Caco-2 (cell line): ENCODE data around the gene NIPSNAP2. TPM values are rescaled to one million over a fixed set of nuclear protein-coding genes. Genes with fewer than 3 reads are reported as not detected.

Experiments
- BruUV-seq: library from RNA; stranded (reverse); fragments of 400-500 nt; replicated peaks from 2 replicates; lab custom pipeline; 2021; lab: Mats Ljungman, UMichigan
- CTCF ChIA-PET: fragments of 300-600 bp; sonication (Branson Sonifier 250); formaldehyde crosslinking; loops from one replicate; lab custom pipeline; 2022; ENCODE audit warnings: antibody characterized with exemption; lab: Charles Lee
- POLR2A ChIA-PET: fragments of 300-600 bp; sonication (Branson Sonifier 250); formaldehyde crosslinking; loops from one replicate; lab custom pipeline; 2022; ENCODE audit warnings: antibody characterized with exemption; lab: Charles Lee
- DNase-seq, 2 experiments: peaks; one replicate each; pipeline versions ENCODE4 v3.0.0 to v3.0.0-alpha.2; 2020 to 2022
- H3K27me3 ChIP-seq: replicated peaks from 2 replicates; pipeline ENCODE4 v1.6.0; 2011; ENCODE audit warnings: low read length; ENCODE audit not compliant: control insufficient read depth, insufficient read depth
- H3K36me3 ChIP-seq: 2 replicates; pipeline ENCODE4 v1.5.1; 2011; ENCODE audit warnings: low read length; ENCODE audit not compliant: control insufficient read depth, insufficient read depth
- H3K4me1 ChIP-seq: fragments of 250-450 bp; sonication (Bioruptor Pico); 2 replicates; pipeline ENCODE4 v1.5.1; 2020; ENCODE audit warnings: mild to moderate bottlenecking
- H3K4me3 ChIP-seq: 2 replicates; pipeline ENCODE4 v1.5.1; 2011; ENCODE audit warnings: low read depth, mild to moderate bottlenecking, control low read depth, low read length
- H3K9me3 ChIP-seq: fragments of 250-450 bp; sonication (Bioruptor Pico); 2 replicates; pipeline ENCODE4 v1.5.1; 2020; ENCODE audit warnings: mild to moderate bottlenecking, moderate library complexity
- H3K27ac Mint-ChIP-seq: one replicate; pipeline ENCODE4 v1.8.0; 2022; ENCODE audit warnings: mixed read lengths; ENCODE audit not compliant: unreplicated experiment
- H3K27me3 Mint-ChIP-seq: one replicate; pipeline ENCODE4 v1.8.0; 2022; ENCODE audit warnings: mixed read lengths; ENCODE audit not compliant: insufficient read depth, unreplicated experiment
- H3K36me3 Mint-ChIP-seq: one replicate; pipeline ENCODE4 v1.8.0; 2022; ENCODE audit warnings: mild to moderate bottlenecking, mixed read lengths; ENCODE audit not compliant: insufficient read depth, unreplicated experiment
- H3K4me1 Mint-ChIP-seq: one replicate; pipeline ENCODE4 v1.8.0; 2022; ENCODE audit warnings: low read depth, mixed read lengths; ENCODE audit not compliant: unreplicated experiment
- H3K4me3 Mint-ChIP-seq: one replicate; pipeline ENCODE4 v1.8.0; 2022; ENCODE audit warnings: mild to moderate bottlenecking, moderate library complexity, mixed read lengths; ENCODE audit not compliant: unreplicated experiment
- H3K9me3 Mint-ChIP-seq: one replicate; pipeline ENCODE4 v1.8.0; 2022; ENCODE audit warnings: mixed read lengths; ENCODE audit not compliant: unreplicated experiment
- CTCF ChIP-seq, 2 experiments: fragments of 200-600 bp in 1 of 2; IDR thresholded peaks; 1 replicate in 1 of 2; 2 replicates in 1 of 2; pipeline versions ENCODE4 v1.5.1 to v1.8.0; 2011 to 2022; ENCODE audit warnings: antibody characterized with exemption in 1 of 2, control low read depth in 1 of 2, inconsistent platforms in 1 of 2, low read depth in 1 of 2, low read length in 1 of 2, mild to moderate bottlenecking in 1 of 2, moderate library complexity in 1 of 2; ENCODE audit not compliant: insufficient read depth in 1 of 2, severe bottlenecking in 1 of 2, unreplicated experiment in 1 of 2
- intact Hi-C: fragments of 100-400 bp; cut with micrococcal nuclease; formaldehyde crosslinking; loops from one replicate; pipeline ENCODE4 v1.10.0; 2022; ENCODE audit not compliant: unreplicated experiment
- total RNA-seq: library from RNA; stranded (reverse); gene quantifications from 2 replicates; pipeline ENCODE4 v1.2.3, GENCODE V29; 2022

The NIPSNAP2 gene
- total RNA-seq, 1 experiment from 2014 or later = 63.4 TPM

GRCh38 chr7:56019501-56019900 is 55.1 kb downstream of the NIPSNAP2 start:
- Mint-ChIP-seq H3K36me3 (peaks cover 85% of the 10 kb centered on the region), H3K9me3 (no peaks in the 10 kb centered on the region), H3K27me3 (no peaks in the 10 kb centered on the region), H3K4me1 (peaks cover 8% of the 10 kb centered on the region), H3K27ac (no peak overlapping the region), H3K4me3 (no peak overlapping the region)
- Histone ChIP-seq H3K4me1 (peaks cover 19% of the 10 kb centered on the region), H3K27me3 (no peaks in the 10 kb centered on the region), H3K4me3 (no peak overlapping the region), H3K36me3 (peaks cover 9% of the 10 kb centered on the region), H3K9me3 (no peaks in the 10 kb centered on the region)
- intact Hi-C loops = no loop called here
- no TSS peak for BruUV-seq
- ChIA-PET CTCF (no interaction called here), POLR2A (interaction anchor here (0.6 to 1.2 kb wide), 2 partner anchors 32 to 338 kb away, joined by 7 read pairs; partner anchors contain the start of genes CCT6A and PSPH)
- TF ChIP-seq CTCF (IDR thresholded peaks at IDR 0.05; ENCODE audit: insufficient read depth in 1 of 2, low read depth in 1 of 2, low read length in 1 of 2, severe bottlenecking in 1 of 2, unreplicated experiment in 1 of 2) = no peak
- DNase-seq = no peak

- CTCF ChIA-PET = interaction anchor here (1.1 kb wide), 1 partner anchor 70 kb away, joined by 3 read pairs; no protein-coding TSS in a partner anchor
- no peaks in the 10 kb centered on the region for H3K9me3 Mint-ChIP-seq
- H3K4me1 ChIP-seq = peaks cover 26% of the 10 kb centered on the region
- TF ChIP-seq CTCF (IDR thresholded peaks at IDR 0.05; ENCODE audit: insufficient read depth in 1 of 2, low read depth in 1 of 2, low read length in 1 of 2, severe bottlenecking in 1 of 2, unreplicated experiment in 1 of 2) = no peak
- peaks cover 11% of the 10 kb centered on the region for H3K36me3 ChIP-seq
- intact Hi-C loops = no loop called here
- H3K4me1 Mint-ChIP-seq = peaks cover 8% of the 10 kb centered on the region
- no peak overlapping the region for H3K27ac Mint-ChIP-seq
- no peak overlapping the region for H3K4me3 Mint-ChIP-seq
- H3K4me3 ChIP-seq = no peak overlapping the region
- peaks cover 87% of the 10 kb centered on the region for H3K36me3 Mint-ChIP-seq
- DNase-seq = no peak
- H3K27me3 Mint-ChIP-seq = no peaks in the 10 kb centered on the region
- no peaks in the 10 kb centered on the region for H3K27me3 ChIP-seq
- H3K9me3 ChIP-seq = no peaks in the 10 kb centered on the region
- POLR2A ChIA-PET = interaction anchor here (1.5 kb wide), 1 partner anchor 28 kb away, joined by 7 read pairs; the partner anchor contains the start of genes CCT6A and PSPH
- BruUV-seq = no TSS peak
Observed at GRCh38 chr7:56023500-56023899, 59.1 kb downstream of the NIPSNAP2 start.

DNA sequence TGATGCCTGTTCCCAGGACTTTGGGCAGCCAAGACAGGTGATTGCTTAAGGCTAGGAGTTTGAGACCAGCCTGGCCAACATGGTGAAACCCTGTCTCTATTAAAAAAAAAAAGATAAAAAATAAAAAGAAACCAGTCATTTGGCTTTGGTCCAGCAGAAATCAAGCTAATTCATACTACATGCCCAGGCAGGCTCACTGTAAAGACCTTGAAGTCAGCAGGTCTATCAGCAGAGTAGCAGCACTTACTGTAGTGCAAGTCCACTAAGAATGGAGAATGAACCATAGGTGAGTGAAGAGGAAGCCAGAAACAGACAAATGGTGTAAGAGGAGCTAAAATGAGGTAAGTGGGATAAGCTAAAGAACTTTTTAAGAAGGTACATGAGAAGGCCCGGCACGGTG is 62.2 kb downstream of the NIPSNAP2 start:
- Histone ChIP-seq H3K4me3 (no peak overlapping the region), H3K9me3 (no peaks in the 10 kb centered on the region), H3K4me1 (peaks cover 29% of the 10 kb centered on the region), H3K36me3 (peaks cover 4% of the 10 kb centered on the region; the same call in 1 of the 2 replicates), H3K27me3 (no peaks in the 10 kb centered on the region)
- ChIA-PET POLR2A (interaction anchor here (0.6 kb wide), 1 partner anchor 25 kb away, joined by 4 read pairs; the partner anchor contains the start of gene PSPH), CTCF (no interaction called here)
- Mint-ChIP-seq H3K4me1 (peaks cover 23% of the 10 kb centered on the region), H3K9me3 (no peaks in the 10 kb centered on the region), H3K27ac (peak overlapping the region; percentile 58), H3K4me3 (peak overlapping the region; percentile 6), H3K36me3 (peaks cover 87% of the 10 kb centered on the region), H3K27me3 (no peaks in the 10 kb centered on the region)
- intact Hi-C loops = no loop called here
- TF ChIP-seq CTCF (IDR thresholded peaks at IDR 0.05; ENCODE audit: insufficient read depth in 1 of 2, low read depth in 1 of 2, low read length in 1 of 2, severe bottlenecking in 1 of 2, unreplicated experiment in 1 of 2) = no peak
- no TSS peak for BruUV-seq
- no peak for DNase-seq
